H9 (cell line): ENCODE results near the gene DSG2. TPM values are rescaled to one million over a fixed set of nuclear protein-coding genes. Genes with fewer than 3 reads are reported as not detected.

Experiments used
- DNase-seq: peaks from one replicate; pipeline ENCODE4 v3.0.0-alpha.2; 2017
- H2AFZ ChIP-seq: one replicate; pipeline ENCODE4 v1.6.1; 2013; ENCODE audit warnings: mild to moderate bottlenecking, low read length, control low read depth, moderate library complexity
- H2AK5ac ChIP-seq: 2 replicates; pipeline ENCODE4 v1.6.1; 2013; ENCODE audit warnings: low read length, control low read depth, mixed read lengths; ENCODE audit not compliant: insufficient read length
- H2BK120ac ChIP-seq: one replicate; pipeline ENCODE4 v1.6.1; 2013; ENCODE audit warnings: low read depth, mild to moderate bottlenecking, low read length, control low read depth, inconsistent platforms; ENCODE audit not compliant: poor library complexity, severe bottlenecking
- H2BK12ac ChIP-seq: 2 replicates; pipeline ENCODE4 v1.6.1; 2013; ENCODE audit warnings: low read length, control low read depth, mixed read lengths, low read depth; ENCODE audit not compliant: insufficient read length
- H2BK15ac ChIP-seq: 2 replicates; pipeline ENCODE4 v1.6.1; 2013; ENCODE audit warnings: low read depth, low read length, control low read depth
- H2BK20ac ChIP-seq: one replicate; pipeline ENCODE4 v1.6.1; 2013; ENCODE audit warnings: low read depth, mild to moderate bottlenecking, low read length, control low read depth, inconsistent platforms; ENCODE audit not compliant: poor library complexity, severe bottlenecking
- H2BK5ac ChIP-seq: 2 replicates; pipeline ENCODE4 v1.6.1; 2013; ENCODE audit warnings: low read length, control low read depth, mixed read lengths; ENCODE audit not compliant: insufficient read length
- H3K14ac ChIP-seq: 2 replicates; pipeline ENCODE4 v1.6.1; 2013; ENCODE audit warnings: low read length, control low read depth; ENCODE audit not compliant: insufficient read depth
- H3K18ac ChIP-seq: 2 replicates; pipeline ENCODE4 v1.6.1; 2013; ENCODE audit warnings: low read depth, mild to moderate bottlenecking, mixed read lengths, low read length, control low read depth; ENCODE audit not compliant: insufficient read length
- H3K23ac ChIP-seq: 2 replicates; pipeline ENCODE4 v1.6.1; 2013; ENCODE audit warnings: low read length, control low read depth, mixed read lengths, low read depth; ENCODE audit not compliant: insufficient read length
- H3K23me2 ChIP-seq: 2 replicates; pipeline ENCODE4 v1.6.1; 2013; ENCODE audit warnings: low read depth, mild to moderate bottlenecking, mixed read lengths, low read length, control low read depth; ENCODE audit not compliant: insufficient read length, poor library complexity, severe bottlenecking
- H3K27ac ChIP-seq: 2 replicates; pipeline ENCODE4 v1.5.1; 2013; ENCODE audit warnings: low read length, control low read depth, mixed read lengths, low read depth; ENCODE audit not compliant: insufficient read length
- H3K27me3 ChIP-seq: 2 replicates; pipeline ENCODE4 v1.6.1; 2013; ENCODE audit warnings: low read length, control low read depth, inconsistent platforms; ENCODE audit not compliant: insufficient read depth
- H3K4ac ChIP-seq: 2 replicates; pipeline ENCODE4 v1.6.1; 2013; ENCODE audit warnings: low read depth, mild to moderate bottlenecking, control low read depth, inconsistent platforms, low read length, moderate library complexity
- H3K4me1 ChIP-seq: 2 replicates; pipeline ENCODE4 v1.6.1; 2013; ENCODE audit warnings: low read length, control low read depth, inconsistent platforms; ENCODE audit not compliant: insufficient read depth
- H3K4me2 ChIP-seq: 2 replicates; pipeline ENCODE4 v1.6.1; 2013; ENCODE audit warnings: low read length, control low read depth, mixed read lengths; ENCODE audit not compliant: insufficient read length, insufficient read depth
- H3K56ac ChIP-seq: 2 replicates; pipeline ENCODE4 v1.6.1; 2013; ENCODE audit warnings: low read depth, mild to moderate bottlenecking, mixed read lengths, low read length, control low read depth; ENCODE audit not compliant: insufficient read length
- H3K79me1 ChIP-seq: 2 replicates; pipeline ENCODE4 v1.6.1; 2013; ENCODE audit warnings: low read depth, mild to moderate bottlenecking, moderate library complexity, low read length, control low read depth, inconsistent platforms; ENCODE audit not compliant: insufficient read depth, poor library complexity, severe bottlenecking
- H3K79me2 ChIP-seq: 2 replicates; pipeline ENCODE4 v1.6.1; 2013; ENCODE audit warnings: low read length, control low read depth, inconsistent platforms; ENCODE audit not compliant: insufficient read depth
- H3K9ac ChIP-seq: 2 replicates; pipeline ENCODE4 v1.6.1; 2013; ENCODE audit warnings: low read length, control low read depth, mixed read lengths; ENCODE audit not compliant: insufficient read length; ENCODE audit errors: extremely low read depth
- H3K9me3 ChIP-seq: one replicate; pipeline ENCODE4 v1.6.1; 2013; ENCODE audit warnings: low read depth, low read length, inconsistent platforms; ENCODE audit not compliant: control insufficient read depth
- H3T11ph ChIP-seq: one replicate; pipeline ENCODE4 v1.6.1; 2013; ENCODE audit warnings: mild to moderate bottlenecking, low read length, control low read depth, inconsistent platforms
- H4K20me1 ChIP-seq: one replicate; pipeline ENCODE4 v1.6.1; 2013; ENCODE audit not compliant: control insufficient read depth, insufficient read length, insufficient read depth
- H4K5ac ChIP-seq: 2 replicates; pipeline ENCODE4 v1.6.1; 2013; ENCODE audit warnings: low read depth, mild to moderate bottlenecking, mixed read lengths, low read length, control low read depth; ENCODE audit not compliant: insufficient read length
- H4K8ac ChIP-seq: replicated peaks from 2 replicates; pipeline ENCODE4 v1.6.1; 2013; ENCODE audit warnings: low read length, control low read depth, mixed read lengths, low read depth; ENCODE audit not compliant: insufficient read length
- H4K91ac ChIP-seq: 2 replicates; pipeline ENCODE4 v1.6.1; 2013; ENCODE audit warnings: low read depth, mild to moderate bottlenecking, moderate library complexity, mixed read lengths, low read length, control low read depth; ENCODE audit not compliant: insufficient read length
- H3K27ac Mint-ChIP-seq, 3 experiments: 2 replicates in 2 of 3; 3 replicates in 1 of 3; pipeline ENCODE4 v1.8.0; 2020 to 2021; ENCODE audit warnings: mixed read lengths in 3 of 3, mild to moderate bottlenecking in 1 of 3, moderate library complexity in 1 of 3
- H3K27me3 Mint-ChIP-seq: 2 replicates; pipeline ENCODE4 v1.8.0; 2021; ENCODE audit warnings: low read depth, mild to moderate bottlenecking, moderate library complexity, mixed read lengths
- H3K36me3 Mint-ChIP-seq, 3 experiments: 2 replicates in 2 of 3; 3 replicates in 1 of 3; pipeline ENCODE4 v1.8.0; 2020 to 2021; ENCODE audit warnings: low read depth in 3 of 3, mixed read lengths in 3 of 3; ENCODE audit not compliant: insufficient read depth in 1 of 3
- H3K4me1 Mint-ChIP-seq, 2 experiments: 2 replicates each; pipeline ENCODE4 v1.8.0; 2020; ENCODE audit warnings: mixed read lengths in 2 of 2
- H3K4me3 Mint-ChIP-seq, 2 experiments: 2 replicates in 1 of 2; 3 replicates in 1 of 2; pipeline ENCODE4 v1.8.0; 2020 to 2021; ENCODE audit warnings: mild to moderate bottlenecking in 2 of 2, mixed read lengths in 2 of 2, moderate library complexity in 1 of 2
- H3K9me3 Mint-ChIP-seq, 2 experiments: 2 replicates in 1 of 2; 3 replicates in 1 of 2; pipeline ENCODE4 v1.8.0; 2020; ENCODE audit warnings: mild to moderate bottlenecking in 2 of 2, mixed read lengths in 2 of 2, moderate library complexity in 1 of 2
- CTCF ChIP-seq: fragments of 200-600 bp; sonication (generic); conservative IDR thresholded peaks from 3 replicates; pipeline ENCODE4 v1.8.0; 2021; ENCODE audit warnings: antibody characterized with exemption, mild to moderate bottlenecking
- WGBS: extraction: QIAGEN DNeasy Blood & Tissue Kit; methylation state at CpG from one replicate; pipeline ENCODE4 v1.1.7; 2013; ENCODE audit warnings: missing lambda C conversion rate, low lambda C conversion rate, mixed read lengths; ENCODE audit not compliant: insufficient read length; ENCODE audit errors: extremely low coverage; 5-methylcytosine and 5-hydroxymethylcytosine counted together
- total RNA-seq: library from RNA; stranded (reverse); gene quantifications from 2 replicates; pipeline ENCODE4 v1.2.1, GENCODE V29; 2021

Gene DSG2
- total RNA-seq, 1 experiment from 2014 or later: 107 TPM

DNA sequence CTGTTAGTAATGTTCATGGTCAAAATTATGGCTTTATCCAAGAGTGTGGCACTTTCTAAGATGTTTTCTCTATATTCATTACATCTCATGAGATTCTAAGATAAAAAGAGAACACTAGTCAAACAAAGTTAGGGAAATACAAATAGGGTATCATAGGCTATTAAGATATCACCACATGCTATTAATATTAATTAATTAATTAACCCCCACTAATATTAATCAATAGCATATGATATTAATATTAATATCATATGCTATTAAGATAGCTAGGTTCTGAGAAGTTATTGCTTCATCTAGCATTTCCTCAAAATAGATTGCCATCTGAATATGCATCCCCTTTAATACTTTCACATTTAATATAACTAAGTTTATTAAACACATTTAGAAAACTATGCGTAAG is 28.3 kb upstream of the DSG2 start:
- Histone ChIP-seq H3K4ac (no peak overlapping the region), H4K8ac (no peak overlapping the region), H3T11ph (no peak overlapping the region), H2BK5ac (no peak overlapping the region), H2BK20ac (no peak overlapping the region), H2BK120ac (no peak overlapping the region), H3K27ac (no peak overlapping the region), H3K9me3 (no peaks in the 10 kb centered on the region), H2BK12ac (no peak overlapping the region), H3K9ac (no peak overlapping the region), H3K79me1 (no peaks in the 10 kb centered on the region), H4K5ac (no peak overlapping the region), H3K27me3 (no peaks in the 10 kb centered on the region), H2AFZ (no peak overlapping the region), H4K20me1 (no peaks in the 10 kb centered on the region), H3K23me2 (no peaks in the 10 kb centered on the region), H3K23ac (no peak overlapping the region), H3K79me2 (no peaks in the 10 kb centered on the region), H3K4me1 (no peaks in the 10 kb centered on the region), H2AK5ac (no peak overlapping the region), H3K14ac (no peak overlapping the region), H2BK15ac (no peak overlapping the region), H3K4me2 (no peak overlapping the region), H3K18ac (no peak overlapping the region), H4K91ac (no peak overlapping the region), H3K56ac (no peak overlapping the region)
- DNase-seq: no peak
- Mint-ChIP-seq H3K36me3 (no peaks in the 10 kb centered on the region), H3K27me3 (no peaks in the 10 kb centered on the region), H3K9me3 (no peaks in the 10 kb centered on the region), H3K4me1 (no peaks in the 10 kb centered on the region), H3K27ac (no peak overlapping the region), H3K4me3 (no peak overlapping the region)
- WGBS: 100% methylated on average over 1 of the region's 1 CpG
- TF ChIP-seq CTCF: no peak
